Measurements from ENCODE around the gene PLA2G4A.

Gene PLA2G4A

DNA sequence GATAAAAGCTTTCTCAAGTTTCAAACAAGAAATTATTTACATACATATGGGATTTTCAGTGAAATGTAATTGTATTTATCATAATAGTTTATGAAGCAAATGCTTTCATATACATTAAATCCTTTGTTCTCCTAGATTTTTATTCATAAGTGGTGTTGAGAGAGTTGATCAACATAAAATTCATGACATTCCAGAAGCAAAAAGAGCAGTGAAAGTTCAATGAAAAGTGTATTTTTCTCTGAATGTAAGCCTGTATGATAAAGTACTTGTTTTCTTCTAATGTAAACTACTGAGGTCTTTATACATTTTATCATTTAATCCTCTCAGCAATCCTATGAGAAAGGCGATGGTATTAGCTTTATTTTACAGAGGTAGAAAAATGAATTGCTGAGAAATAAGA is 146.5 kb downstream of the PLA2G4A start:
- no peak for DNase-seq (ENCODE audit: low read depth in 3 of 3, low spot score in 1 of 3)

DNA sequence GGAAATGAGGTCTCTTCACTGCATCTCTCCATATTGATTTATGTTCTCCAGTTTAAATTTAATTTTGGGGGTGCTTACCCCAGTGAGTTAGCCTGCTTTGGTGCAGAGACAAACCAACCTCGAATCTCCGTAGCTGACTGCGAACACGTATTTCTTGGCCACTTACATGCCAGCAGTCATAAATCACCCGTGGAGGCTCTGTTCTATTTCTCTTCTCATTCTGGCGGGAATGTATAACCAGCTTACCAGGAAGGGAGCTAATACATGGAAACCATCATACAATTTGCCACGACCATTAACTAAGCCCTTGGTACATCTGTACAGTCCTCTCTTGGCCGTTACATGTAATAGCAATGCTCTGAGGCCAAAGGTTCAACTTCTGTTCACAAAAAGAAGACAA is 148.0 kb downstream of the PLA2G4A start:
- DNase-seq (ENCODE audit: low read depth in 3 of 3, low spot score in 1 of 3), result no peak

- DNase-seq (ENCODE audit: low read depth in 3 of 3, low spot score in 1 of 3), result no peak
Measured at GRCh38 chr1:186977266-186977957, 148.7 kb downstream of the PLA2G4A start.

GRCh38 chr1:186978596-186979556 is 150.1 kb downstream of the PLA2G4A start:
- DNase-seq (ENCODE audit: low read depth in 3 of 3, low spot score in 1 of 3), result no peak

- no peak for DNase-seq (ENCODE audit: low read depth in 3 of 3, low spot score in 1 of 3)
Measured at GRCh38 chr1:186980400-186980799, 151.7 kb downstream of the PLA2G4A start.

DNA sequence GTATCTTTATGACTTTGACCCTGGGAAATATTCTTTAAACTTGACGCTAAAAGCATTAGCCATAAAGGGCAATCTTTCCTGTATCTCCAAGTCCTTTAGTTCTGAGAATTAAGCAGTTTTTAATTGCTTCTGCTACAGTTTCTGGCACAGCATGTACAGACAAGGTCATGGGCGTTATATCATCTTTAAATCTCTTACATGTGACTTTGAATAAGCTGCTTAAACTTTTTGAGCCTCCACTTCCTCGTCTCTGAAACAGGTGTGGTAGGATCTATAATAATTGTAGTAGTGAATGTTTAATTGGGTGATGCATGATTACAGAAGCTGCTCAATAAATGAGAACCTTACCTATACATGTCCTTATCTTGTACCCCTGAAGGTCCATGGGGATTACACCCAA is 153.4 kb downstream of the PLA2G4A start:
- DNase-seq (ENCODE audit: low read depth in 3 of 3, low spot score in 1 of 3), result no peak

- DNase-seq (ENCODE audit: low read depth in 3 of 3, low spot score in 1 of 3), result no peak
Measured at GRCh38 chr1:186983327-186983726, 154.6 kb downstream of the PLA2G4A start.

DNA sequence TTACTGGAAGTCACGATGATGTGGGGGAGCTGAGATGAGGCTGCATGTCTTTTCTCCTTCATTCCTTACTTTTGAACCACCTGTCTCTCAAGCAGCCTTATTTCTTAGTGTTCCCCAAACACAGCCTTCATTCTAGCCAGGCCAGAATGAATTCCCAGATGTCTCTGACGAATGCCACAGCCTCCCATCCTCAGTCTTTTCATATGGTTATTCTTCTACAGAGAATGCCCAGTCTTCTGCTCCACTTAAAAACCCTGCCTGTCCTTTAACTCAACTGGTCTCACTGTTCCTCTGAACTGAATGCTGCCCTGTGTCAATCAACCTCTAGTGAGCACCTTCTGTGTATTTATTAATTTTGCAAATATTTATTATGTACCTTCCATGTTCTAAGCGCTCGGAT is 156.2 kb downstream of the PLA2G4A start:
- DNase-seq (ENCODE audit: low read depth in 3 of 3, low spot score in 1 of 3), result no peak

DNA sequence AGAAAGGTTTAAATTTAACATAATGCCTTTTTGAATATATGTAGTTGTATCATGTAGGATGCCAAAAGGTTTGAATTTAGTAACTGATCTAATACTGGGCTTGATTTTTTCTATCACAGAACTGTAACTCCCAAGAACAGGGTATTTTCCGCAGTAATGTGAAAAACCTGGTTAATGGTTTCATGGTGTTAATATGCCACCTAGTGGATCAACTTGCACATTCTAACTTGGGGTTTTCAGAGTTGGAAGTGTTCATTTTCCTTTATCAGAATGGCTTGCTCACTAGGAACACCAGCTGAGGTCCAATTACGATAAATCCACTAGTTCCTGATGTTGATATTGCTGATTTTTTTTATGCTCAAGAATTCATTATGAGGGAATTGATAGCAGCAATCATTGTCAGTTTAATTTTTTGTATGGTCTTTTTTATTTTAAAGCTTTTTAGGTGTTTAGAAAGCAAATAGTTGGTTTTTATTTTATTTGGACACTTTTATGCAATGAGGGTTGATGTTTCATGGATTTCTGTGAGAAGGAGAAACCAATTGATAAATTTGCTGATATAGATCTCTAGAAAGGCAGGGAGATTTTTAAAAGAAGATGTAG is 157.2 kb downstream of the PLA2G4A start:
- no peak for DNase-seq (ENCODE audit: low read depth in 3 of 3, low spot score in 1 of 3)

GRCh38 chr1:186987065-186987464 is 158.3 kb downstream of the PLA2G4A start:
- DNase-seq (ENCODE audit: low read depth in 3 of 3, low spot score in 1 of 3), result no peak

DNA sequence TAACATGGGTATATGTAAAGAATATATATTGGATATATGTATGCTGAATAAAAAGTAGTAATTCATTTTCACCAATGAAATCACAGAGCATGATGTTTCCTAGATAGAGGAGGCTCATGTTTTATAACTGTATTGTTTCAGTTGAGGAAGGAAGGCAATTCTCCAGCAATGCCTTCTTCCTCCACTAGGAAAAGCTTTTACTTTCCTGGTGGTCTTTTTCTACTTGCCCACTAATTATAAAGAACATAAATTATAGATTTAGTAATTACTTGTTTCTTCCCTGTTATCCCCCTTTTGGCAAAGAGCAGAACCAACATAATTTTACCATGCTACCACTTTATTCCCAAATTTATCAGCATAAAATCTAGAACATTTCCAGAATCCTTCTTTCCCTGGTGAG is 159.0 kb downstream of the PLA2G4A start:
- no peak for DNase-seq (ENCODE audit: low read depth in 3 of 3, low spot score in 1 of 3)

GRCh38 chr1:186993996-186994395 is 165.2 kb downstream of the PLA2G4A start:
- DNase-seq (ENCODE audit: low read depth in 3 of 3, low spot score in 1 of 3), result no peak

DNA sequence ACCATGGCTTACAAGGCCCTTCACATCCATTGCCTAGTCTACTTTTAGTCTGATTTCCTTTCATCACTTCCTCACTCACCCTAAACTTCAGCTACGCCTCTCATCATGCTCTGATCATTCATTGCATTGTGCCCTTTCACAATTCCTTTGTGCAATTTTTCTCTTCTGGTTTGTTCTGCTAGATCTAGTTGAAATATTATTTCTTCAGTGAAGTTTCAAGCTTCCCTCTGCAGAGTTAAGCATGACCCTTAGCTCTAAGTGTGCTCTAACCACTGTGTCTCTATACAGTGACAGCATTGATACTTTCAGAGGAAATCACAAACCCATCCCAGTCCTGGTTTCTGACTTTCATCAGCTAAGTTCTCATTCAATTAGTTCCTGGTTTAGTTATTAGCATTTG is 166.1 kb downstream of the PLA2G4A start:
- DNase-seq (ENCODE audit: low read depth in 3 of 3, low spot score in 1 of 3), result no peak

DNA sequence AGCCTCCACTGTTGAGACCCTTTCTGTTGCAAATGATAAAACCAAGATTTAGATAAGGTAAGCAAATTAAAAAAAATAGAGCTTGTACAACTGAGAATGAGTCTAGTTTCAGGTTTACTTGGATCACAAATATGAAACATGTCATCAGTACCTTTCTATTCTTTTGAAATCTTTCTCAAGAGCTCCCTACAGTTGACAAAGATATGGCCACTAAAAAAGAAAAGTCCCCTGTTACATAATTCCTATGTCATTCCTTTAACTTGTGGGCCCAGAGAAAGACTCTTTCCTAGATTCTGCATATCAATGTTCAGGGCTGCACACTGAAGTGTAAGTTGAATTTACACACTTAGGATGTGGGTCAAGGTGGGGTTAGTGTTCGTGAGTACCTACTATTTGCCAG is 168.1 kb downstream of the PLA2G4A start:
- DNase-seq (ENCODE audit: low read depth in 3 of 3, low spot score in 1 of 3), result no peak

DNA sequence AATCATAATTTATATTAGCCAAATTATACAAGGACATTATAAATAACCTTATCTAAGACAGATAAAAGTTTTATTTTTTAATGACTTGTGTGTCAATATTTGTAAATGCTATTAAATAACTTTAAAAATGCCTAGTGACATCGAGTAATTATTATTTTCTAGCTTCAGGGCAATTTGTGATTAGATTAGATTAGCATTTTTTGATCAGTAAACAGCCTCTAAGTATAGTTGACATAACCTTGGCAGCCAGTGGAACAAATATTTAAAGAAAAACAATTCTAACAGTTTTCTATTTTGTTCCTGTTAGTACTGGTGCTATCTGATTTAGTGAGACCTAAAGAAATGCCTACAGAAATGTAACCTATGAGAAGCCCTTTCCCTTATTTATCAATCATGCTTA is 169.1 kb downstream of the PLA2G4A start:
- DNase-seq (ENCODE audit: low read depth in 3 of 3, low spot score in 1 of 3), result no peak

GRCh38 chr1:186999506-186999905 is 170.8 kb downstream of the PLA2G4A start:
- DNase-seq (ENCODE audit: low read depth in 3 of 3, low spot score in 1 of 3), result no peak

GRCh38 chr1:187001198-187001889 is 172.6 kb downstream of the PLA2G4A start:
- no peak for DNase-seq (ENCODE audit: low read depth in 3 of 3, low spot score in 1 of 3)

GRCh38 chr1:187003353-187003752 is 174.6 kb downstream of the PLA2G4A start:
- no peak for DNase-seq (ENCODE audit: low read depth in 3 of 3, low spot score in 1 of 3)

DNA sequence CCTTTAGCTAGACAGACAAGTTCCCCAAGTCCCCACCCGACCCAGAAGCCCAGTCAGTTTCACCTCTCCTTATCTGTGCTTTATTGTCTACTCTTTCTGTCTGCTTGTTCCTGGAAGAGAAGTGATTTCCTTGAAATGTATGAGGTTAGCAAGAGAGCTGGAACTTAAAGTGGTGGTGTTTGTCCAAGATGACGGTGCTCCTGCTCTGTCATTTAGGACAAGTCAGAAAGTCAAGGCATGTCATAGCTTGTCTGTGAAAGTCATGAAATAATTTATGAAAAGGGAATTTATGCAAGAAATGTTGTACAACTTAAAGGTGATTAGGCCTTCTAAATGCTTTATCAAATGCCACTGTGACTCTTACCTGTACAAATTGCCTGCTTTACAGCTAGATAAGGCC is 178.1 kb downstream of the PLA2G4A start:
- no peak for DNase-seq (ENCODE audit: low read depth in 3 of 3, low spot score in 1 of 3)

DNA sequence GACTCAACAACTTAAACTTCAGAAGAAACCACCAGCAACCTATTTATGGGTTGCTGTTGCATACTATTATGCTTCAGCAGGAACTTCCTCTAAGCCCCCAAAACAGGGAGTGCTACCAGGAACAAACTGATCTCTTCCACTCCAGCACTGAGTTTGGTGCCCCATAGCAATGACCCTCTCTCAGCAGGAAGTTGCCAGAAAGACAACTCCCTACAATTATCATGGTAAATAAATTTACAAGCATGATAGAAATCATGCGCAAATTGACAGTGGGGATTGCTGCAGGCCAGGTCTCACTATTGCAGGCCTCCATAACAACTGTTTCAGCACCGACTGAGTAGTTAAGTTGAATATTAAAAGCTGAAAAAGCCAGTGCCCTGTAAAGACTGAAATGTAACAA is 180.6 kb downstream of the PLA2G4A start:
- no peak for DNase-seq (ENCODE audit: low read depth in 3 of 3, low spot score in 1 of 3)

- DNase-seq (ENCODE audit: low read depth in 3 of 3, low spot score in 1 of 3), result no peak
Measured at GRCh38 chr1:187010571-187011309, 182.0 kb downstream of the PLA2G4A start.

Measured in stimulated activated CD4-positive, alpha-beta T cell treated with anti-CD3 and anti-CD28 coated beads, TNF-alpha, amount 100 ng/mL, for 1 hour (primary cell).